ENCODE results near the gene KRT81. TPM values are rescaled to one million over a fixed set of nuclear protein-coding genes. Genes with fewer than 3 reads are reported as not detected.
A peak's percentile ranks its signal among the peaks of the same experiment; 100 is the strongest.
"Not testable (repeated sequence)": the region's sequence is repeated elsewhere in the genome, so short reads cannot be mapped to it uniquely, and the experiment has no call there.

The KRT81 gene
- polyA plus RNA-seq, 1 donor from 2014 or later = not detected

DNA sequence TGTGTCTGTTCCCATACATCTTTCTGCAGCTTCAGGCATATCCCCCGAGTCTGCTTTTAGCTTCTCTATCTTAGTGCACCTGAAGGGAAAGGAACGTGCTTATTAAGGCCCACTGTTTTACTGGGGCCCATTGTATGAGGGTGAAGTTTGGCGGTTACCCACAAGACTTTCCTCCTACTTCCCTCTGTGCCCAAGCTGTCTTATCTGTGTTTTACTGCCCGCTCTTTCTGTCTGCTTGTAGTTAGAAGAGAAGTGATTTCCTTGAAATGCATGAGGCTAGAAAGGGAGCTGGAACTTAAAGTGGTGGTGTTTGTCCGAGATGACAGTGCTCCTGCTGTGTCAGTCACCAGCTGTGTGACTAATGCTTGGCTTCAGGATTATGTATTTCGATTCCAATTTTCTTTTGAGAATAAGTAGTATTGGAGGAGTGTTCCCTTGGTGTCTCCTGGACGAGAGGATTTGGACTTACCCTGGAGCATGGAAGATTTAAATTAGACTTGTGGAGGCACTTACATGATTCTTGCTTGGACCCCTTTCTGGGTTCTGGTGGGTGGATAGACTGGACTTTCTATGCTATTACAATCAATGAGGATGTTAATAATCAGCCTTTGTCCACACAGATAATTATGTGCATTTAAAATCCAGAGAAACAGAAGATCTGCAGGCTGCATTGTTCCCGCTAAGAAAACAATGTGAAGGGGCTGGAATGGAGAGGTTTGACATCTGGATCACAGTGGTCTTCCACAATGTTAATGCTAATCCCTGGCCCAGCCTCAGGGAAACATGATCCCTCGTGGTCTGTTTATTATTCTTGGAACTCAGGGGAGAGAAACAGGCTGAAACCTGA lies 30.8 kb downstream of the KRT81 start:
- peaks cover 0 to 4% (median 2%) of the 10 kb centered on the region in 3 donors for H3K9me3 Mint-ChIP-seq
- no peaks in the 10 kb centered on the region for H3K4me1 Mint-ChIP-seq
- no peaks in the 10 kb centered on the region for H3K36me3 Mint-ChIP-seq
- H3K27ac Mint-ChIP-seq = peak overlapping the region in 1 of 3 donors; percentile 51
- H3K27me3 Mint-ChIP-seq = peaks cover 32% of the 10 kb centered on the region
- H3K4me3 Mint-ChIP-seq = peak overlapping the region in 1 of 4 donors; percentile 35

DNA sequence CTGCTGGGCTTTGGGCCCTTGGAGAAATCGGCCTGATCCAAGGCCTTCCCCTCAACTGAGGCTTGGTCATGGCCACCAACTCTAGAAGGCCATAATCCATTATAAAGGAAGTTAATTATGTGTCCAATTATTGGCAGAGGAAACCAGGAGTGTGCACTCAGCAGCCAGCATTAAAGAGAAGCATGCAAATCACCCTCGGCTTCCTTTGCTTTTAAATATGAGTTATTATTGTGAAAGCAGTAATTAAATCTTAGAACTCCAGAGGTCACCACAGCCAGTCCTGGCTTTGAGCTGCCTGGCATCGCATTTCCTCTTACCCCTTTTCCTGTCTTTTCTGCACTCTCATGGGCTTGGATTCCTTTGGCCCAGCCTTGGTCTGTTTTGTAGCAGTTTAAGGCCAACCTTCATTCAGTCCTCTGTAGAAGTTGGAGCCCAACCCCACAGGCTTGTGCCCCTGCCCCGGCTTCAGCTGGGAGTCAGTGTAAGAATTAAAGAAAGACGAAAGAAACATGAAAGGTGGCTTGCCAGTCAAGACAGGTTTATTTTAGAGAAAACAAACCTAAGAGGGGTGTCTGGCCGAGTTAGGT lies 31.6 kb downstream of the KRT81 start:
- H3K27ac Mint-ChIP-seq = no peak overlapping the region
- no peaks in the 10 kb centered on the region for H3K4me1 Mint-ChIP-seq
- H3K9me3 Mint-ChIP-seq = peaks cover 0 to 4% (median 2%) of the 10 kb centered on the region in 3 donors
- H3K36me3 Mint-ChIP-seq = no peaks in the 10 kb centered on the region
- peaks cover 39% of the 10 kb centered on the region for H3K27me3 Mint-ChIP-seq
- H3K4me3 Mint-ChIP-seq = no peak overlapping the region

DNA sequence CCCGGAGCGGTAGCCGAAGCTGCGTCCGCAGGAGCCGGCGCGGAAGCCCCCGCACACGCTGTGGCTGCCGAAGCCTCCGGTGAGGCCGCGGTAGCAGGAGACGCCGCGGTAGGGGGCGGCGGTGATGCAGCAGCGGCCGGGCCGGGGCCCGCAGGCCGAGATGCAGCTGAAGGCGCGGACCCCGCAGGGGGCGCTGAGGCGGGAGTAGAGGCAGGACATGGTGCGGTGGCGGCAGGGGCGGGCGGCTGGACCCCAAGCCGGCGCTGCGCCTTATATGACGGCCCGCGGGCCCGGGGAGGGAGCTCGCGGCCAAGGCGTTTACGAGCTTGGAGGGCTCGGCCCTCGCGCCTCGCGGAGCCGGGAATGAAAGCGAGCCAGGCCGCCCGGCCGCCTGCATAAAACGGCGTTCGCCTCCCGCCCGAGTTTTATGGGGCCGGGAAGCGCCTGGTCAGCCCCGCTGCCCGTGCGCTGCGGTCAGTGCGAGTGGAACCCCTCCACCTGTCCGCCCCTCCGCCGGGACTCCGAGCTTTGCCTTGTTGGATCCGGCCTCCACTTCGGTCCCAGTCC lies 32.9 kb downstream of the KRT81 start:
- Mint-ChIP-seq H3K27me3 (peaks cover 43% of the 10 kb centered on the region), H3K4me1 (no peaks in the 10 kb centered on the region), H3K9me3 (peaks cover 0 to 4% (median 2%) of the 10 kb centered on the region in 3 donors), H3K27ac (no peak overlapping the region), H3K36me3 (no peaks in the 10 kb centered on the region), H3K4me3 (no peak overlapping the region)

DNA sequence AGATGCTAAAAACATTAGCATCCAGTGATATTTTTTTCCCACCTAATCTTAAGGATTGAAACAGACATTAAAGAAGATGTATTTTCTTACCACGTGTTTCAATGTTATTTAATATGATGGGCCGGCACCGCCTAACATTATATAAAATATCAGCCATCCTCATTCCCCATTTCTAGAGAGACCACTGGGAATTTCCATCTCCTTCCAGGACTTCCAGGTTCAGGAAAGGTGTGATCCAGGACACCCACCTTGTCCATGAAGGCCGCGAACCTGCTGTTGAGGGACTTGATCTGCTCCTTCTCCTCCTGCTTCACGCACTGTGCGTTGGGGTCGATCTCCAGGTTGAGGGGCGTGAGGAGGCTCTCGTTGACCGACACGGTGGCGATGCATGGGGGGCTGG lies 33.4 kb downstream of the KRT81 start:
- H3K4me3 Mint-ChIP-seq, H3K9me3 Mint-ChIP-seq, H3K4me1 Mint-ChIP-seq, H3K27ac Mint-ChIP-seq, H3K36me3 Mint-ChIP-seq: not testable (repeated sequence)
- H3K27me3 Mint-ChIP-seq = peaks cover 43% of the 10 kb centered on the region

GRCh38 chr12:52257074-52257551 lies 34.2 kb downstream of the KRT81 start:
- Mint-ChIP-seq H3K27ac (no peak overlapping the region), H3K4me1 (no peaks in the 10 kb centered on the region), H3K27me3 (peaks cover 43% of the 10 kb centered on the region), H3K4me3 (no peak overlapping the region), H3K9me3 (peaks cover 0 to 4% (median 0%) of the 10 kb centered on the region in 3 donors), H3K36me3 (no peaks in the 10 kb centered on the region)

DNA sequence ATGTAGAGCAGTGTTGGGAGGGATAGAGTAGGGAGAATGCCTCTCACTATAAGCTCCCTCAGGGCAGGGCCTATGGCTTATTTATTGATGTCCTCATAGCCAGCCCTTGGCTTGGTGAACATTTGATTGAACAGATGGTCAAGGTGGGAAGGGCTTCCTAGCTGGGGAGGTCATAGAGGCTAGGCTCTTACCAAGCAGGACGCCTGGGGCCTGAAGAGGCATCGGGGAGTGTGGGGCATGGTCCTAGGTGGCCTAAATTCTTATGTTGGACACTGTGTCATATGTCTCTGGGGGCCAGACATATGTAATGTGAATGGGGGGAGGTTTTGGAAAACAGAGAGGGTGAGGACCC lies 34.8 kb downstream of the KRT81 start:
- Mint-ChIP-seq H3K4me1 (no peaks in the 10 kb centered on the region), H3K4me3 (no peak overlapping the region), H3K36me3 (no peaks in the 10 kb centered on the region), H3K9me3 (peaks cover 0 to 1% (median 0%) of the 10 kb centered on the region in 3 donors), H3K27ac (no peak overlapping the region), H3K27me3 (peaks cover 40% of the 10 kb centered on the region)

GRCh38 chr12:52255926-52256583 lies 35.3 kb downstream of the KRT81 start:
- peaks cover 37% of the 10 kb centered on the region for H3K27me3 Mint-ChIP-seq
- no peaks in the 10 kb centered on the region for H3K4me1 Mint-ChIP-seq
- no peaks in the 10 kb centered on the region for H3K9me3 Mint-ChIP-seq
- no peaks in the 10 kb centered on the region for H3K36me3 Mint-ChIP-seq
- H3K4me3 Mint-ChIP-seq = no peak overlapping the region
- no peak overlapping the region for H3K27ac Mint-ChIP-seq

DNA sequence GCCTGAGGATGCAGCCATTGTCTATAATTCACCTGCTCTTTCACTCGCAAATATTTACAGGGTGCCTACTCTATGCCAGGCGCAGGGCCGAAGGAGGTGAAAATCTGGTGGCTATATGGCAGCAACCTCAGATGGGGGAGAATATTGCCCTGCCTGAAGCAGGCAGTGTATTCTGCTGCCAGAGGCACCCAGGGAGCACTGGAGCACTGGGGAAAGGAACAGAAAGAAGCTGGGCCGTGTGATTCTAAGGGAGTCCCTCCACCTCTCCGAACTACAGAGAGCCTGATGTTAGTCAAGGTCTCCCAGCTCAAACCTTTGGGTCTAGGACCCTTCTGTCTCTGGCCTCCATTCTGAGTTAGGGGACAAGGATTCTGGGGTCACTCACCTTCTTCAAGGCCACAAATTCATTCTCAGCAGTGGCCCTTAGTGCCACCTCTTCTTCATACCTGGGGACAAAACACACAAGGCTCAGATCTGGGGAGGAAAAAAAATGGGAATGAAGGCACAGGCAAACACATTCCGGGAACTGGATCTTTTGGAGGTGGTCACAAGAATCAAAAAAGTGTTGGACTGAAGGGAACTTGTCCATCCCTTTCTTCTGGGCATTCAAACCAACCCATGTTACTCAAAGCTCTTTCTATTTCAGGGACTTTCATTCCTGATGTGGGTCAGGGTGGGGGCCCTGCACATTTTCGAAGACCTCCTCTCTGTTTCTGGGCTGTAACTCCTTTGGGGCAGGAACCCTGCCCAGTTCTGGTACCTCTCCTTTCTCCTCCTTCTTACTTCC lies 36.2 kb downstream of the KRT81 start:
- Mint-ChIP-seq H3K27ac (peak overlapping the region in 1 of 3 donors; percentile 59), H3K4me3 (no peak overlapping the region), H3K4me1 (no peaks in the 10 kb centered on the region), H3K9me3 (no peaks in the 10 kb centered on the region), H3K36me3 (no peaks in the 10 kb centered on the region), H3K27me3 (peaks cover 34% of the 10 kb centered on the region)

DNA sequence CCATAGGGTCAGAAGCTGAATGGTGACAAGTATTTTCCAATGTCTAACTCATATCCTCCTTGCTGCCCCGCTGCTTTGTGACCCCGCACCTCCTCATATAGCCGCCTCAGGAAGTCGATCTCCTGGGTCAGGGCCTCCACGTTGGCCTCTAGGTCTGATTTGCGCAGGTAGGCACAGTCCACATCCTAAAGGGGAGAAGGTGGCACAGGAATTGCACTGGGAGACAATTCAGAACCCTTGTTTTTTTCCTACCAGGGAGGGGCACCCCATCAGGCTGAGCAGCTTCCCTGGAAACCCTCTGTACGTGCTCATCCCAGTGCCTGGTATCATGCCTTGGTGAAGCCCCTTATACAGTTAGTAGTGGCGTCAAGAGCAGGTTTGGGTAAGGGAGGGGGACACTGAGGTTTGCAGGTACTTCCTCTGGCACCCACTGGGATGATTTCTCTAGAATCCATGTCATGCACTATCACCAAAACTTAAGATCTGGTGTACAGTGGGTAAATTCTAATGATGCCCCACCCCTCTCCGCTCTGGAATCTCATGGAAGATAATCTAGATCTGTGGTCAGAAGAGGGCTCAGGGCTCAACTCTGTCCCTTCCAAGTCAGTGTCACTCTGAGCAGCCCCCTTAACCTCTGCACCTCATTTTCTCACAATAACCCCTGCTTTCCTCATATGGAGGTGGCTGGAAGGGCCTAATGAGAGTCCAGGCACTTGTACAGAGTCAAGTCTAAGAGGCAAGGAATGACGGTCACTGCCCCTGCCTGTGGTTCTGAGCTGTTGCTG lies 37.0 kb downstream of the KRT81 start:
- Mint-ChIP-seq H3K4me1 (peaks cover 0 to 2% (median 0%) of the 10 kb centered on the region in 3 donors), H3K27me3 (peaks cover 38% of the 10 kb centered on the region), H3K9me3 (no peaks in the 10 kb centered on the region), H3K36me3 (no peaks in the 10 kb centered on the region), H3K4me3 (no peak overlapping the region), H3K27ac (no peak overlapping the region)

DNA sequence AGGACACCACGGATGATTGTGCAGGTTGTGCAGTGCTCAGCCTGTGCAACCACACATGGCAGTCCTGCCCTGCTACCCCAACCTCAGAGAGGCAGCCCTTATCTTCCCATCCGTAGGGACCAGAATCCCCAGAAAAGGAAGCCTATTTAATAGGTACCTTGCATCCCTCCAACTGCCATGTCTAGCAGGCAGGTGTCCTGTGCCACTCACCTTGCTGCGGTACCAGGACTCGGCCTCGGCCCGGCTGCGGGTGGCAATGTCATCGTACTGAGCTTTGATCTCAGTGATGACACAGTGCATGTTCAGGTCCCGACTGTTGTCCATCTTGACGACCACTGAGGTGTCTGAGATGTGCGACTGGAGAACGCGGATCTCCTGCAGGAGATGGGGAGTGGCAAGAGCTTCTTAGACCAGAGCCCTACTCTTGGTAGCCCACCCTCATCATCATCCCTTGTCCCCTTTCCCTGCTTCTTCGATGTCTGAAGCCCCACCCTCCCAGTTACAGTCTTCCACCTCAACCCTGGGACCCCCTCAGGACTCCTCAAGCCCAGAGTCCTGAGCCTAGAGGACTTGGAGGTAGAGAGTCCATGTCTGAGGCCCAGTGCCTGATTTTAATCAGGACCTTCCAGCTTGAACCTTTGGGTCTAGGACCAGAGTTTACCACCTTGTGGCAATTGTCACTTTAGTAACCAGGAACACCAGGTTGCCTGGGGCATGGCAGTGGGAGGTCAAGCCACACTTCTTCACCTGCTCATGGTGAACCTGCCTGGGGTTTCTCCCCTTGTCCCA lies 37.7 kb downstream of the KRT81 start:
- no peaks in the 10 kb centered on the region for H3K36me3 Mint-ChIP-seq
- peaks cover 0 to 2% (median 0%) of the 10 kb centered on the region in 3 donors for H3K4me1 Mint-ChIP-seq
- H3K4me3 Mint-ChIP-seq = no peak overlapping the region
- H3K27ac Mint-ChIP-seq = no peak overlapping the region
- no peaks in the 10 kb centered on the region for H3K9me3 Mint-ChIP-seq
- H3K27me3 Mint-ChIP-seq = peaks cover 40% of the 10 kb centered on the region

DNA sequence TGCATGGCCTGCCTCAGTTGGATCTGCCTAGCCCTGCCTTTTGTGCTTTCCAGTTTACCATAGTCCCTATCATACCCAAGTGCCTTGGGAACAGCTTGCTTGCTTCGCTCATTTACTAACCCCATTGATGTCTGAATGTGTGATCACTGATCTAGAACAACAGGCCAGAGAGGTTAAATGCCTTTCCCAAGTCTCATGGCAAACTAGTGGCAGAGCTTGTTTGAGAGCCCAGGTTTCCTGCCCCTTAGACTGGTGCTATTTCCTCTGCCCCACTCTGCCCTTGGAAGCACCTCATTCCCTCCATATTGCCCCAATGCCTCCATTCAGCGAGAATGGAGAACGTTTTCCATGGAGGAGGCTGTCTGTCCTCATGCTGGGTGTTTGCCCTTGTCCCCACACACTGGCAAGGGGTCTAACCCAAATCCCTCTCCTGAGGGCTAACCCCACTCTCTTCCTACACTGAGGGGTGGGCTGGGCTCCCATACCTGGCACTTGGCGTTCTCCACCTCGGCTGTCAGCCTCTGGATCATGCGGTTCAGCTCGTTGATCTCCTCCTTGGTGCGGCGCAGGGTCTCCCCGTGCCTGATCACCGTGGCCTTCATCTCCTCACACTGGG lies 38.5 kb downstream of the KRT81 start:
- peaks cover 0 to 2% (median 0%) of the 10 kb centered on the region in 3 donors for H3K4me1 Mint-ChIP-seq
- no peak overlapping the region for H3K27ac Mint-ChIP-seq
- H3K4me3 Mint-ChIP-seq = no peak overlapping the region
- peaks cover 40% of the 10 kb centered on the region for H3K27me3 Mint-ChIP-seq
- no peaks in the 10 kb centered on the region for H3K9me3 Mint-ChIP-seq
- H3K36me3 Mint-ChIP-seq = no peaks in the 10 kb centered on the region

- not testable (repeated sequence) for H3K4me1 Mint-ChIP-seq, H3K4me3 Mint-ChIP-seq, H3K36me3 Mint-ChIP-seq, H3K27ac Mint-ChIP-seq, H3K9me3 Mint-ChIP-seq
- H3K27me3 Mint-ChIP-seq = peaks cover 40% of the 10 kb centered on the region
Observed at GRCh38 chr12:52252175-52252615, 39.1 kb downstream of the KRT81 start.

Data from IgD-negative memory B cell (primary cell).